Measurements from ENCODE around the gene GNAQ. TPM values are rescaled to one million over a fixed set of nuclear protein-coding genes. Genes with fewer than 3 reads are reported as not detected.

Gene GNAQ
- total RNA-seq, 2 donors from 2014 or later: 13.4 to 17.8 TPM

DNA sequence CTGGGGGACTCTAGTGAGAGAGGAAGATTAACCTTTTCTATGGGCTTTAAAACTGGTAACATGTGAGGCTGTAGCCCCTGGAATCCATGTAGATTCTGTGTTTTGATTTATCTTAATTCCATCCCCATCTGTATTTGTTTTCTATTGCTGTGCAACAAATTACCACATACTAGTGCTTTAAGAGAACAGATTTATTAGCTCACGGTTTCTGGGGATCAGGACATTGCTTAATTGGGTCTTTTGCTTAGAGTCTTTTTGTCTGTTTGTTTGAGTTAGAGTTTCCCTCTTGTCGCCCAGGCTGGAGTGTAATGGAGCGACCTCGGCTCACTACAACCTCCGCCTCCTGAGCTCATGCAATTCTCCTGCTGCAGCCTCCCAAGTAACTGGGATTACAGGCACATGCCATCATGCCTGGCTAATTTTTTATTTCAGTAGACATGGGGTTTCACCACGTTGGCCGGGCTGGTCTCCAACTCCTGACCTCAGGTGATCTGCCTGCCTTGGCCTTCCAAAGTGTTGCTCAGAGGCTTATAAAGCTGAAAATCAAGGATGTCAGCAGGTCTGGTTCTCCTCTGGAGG, 353.6 kb downstream of the GNAQ start:
- TF ChIP-seq, protein P1, sequence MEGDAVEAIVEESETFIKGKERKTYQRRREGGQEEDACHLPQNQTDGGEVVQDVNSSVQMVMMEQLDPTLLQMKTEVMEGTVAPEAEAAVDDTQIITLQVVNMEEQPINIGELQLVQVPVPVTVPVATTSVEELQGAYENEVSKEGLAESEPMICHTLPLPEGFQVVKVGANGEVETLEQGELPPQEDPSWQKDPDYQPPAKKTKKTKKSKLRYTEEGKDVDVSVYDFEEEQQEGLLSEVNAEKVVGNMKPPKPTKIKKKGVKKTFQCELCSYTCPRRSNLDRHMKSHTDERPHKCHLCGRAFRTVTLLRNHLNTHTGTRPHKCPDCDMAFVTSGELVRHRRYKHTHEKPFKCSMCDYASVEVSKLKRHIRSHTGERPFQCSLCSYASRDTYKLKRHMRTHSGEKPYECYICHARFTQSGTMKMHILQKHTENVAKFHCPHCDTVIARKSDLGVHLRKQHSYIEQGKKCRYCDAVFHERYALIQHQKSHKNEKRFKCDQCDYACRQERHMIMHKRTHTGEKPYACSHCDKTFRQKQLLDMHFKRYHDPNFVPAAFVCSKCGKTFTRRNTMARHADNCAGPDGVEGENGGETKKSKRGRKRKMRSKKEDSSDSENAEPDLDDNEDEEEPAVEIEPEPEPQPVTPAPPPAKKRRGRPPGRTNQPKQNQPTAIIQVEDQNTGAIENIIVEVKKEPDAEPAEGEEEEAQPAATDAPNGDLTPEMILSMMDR (IDR thresholded peaks at IDR 0.05): no peak
- no peak for DNase-seq (ENCODE audit: low spot score)
- H3K36me3 ChIP-seq: no peaks in the 10 kb centered on the region
- no peak overlapping the region for H3K4me3 ChIP-seq
- H3K9me3 ChIP-seq: no peaks in the 10 kb centered on the region
- no peaks in the 10 kb centered on the region for H3K27me3 ChIP-seq
- no peaks in the 10 kb centered on the region for H3K4me1 ChIP-seq
- no peak overlapping the region for H3K27ac ChIP-seq

DNA sequence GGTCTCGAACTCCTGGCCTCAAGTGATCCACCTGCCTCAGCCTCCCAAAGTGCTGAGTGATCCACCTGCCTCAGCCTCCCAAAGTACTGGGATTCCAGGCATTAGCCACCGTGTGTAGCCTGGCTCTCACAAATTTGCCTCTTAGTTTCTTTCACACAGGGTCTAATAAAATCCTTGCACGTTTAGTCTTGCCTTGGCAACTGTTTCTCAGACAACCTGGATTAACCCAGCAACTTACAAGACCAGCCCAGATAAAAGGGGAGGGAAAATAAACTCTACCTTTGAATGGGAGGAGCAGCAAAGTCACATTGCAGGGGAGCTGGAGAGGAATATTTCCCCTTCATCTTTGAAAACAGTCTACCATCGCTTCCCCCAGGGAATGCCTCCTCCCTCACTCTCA, 354.2 kb downstream of the GNAQ start:
- TF ChIP-seq, protein P1 (IDR thresholded peaks at IDR 0.05): no peak
- no peaks in the 10 kb centered on the region for H3K9me3 ChIP-seq
- H3K36me3 ChIP-seq: no peaks in the 10 kb centered on the region
- H3K4me1 ChIP-seq: no peaks in the 10 kb centered on the region
- no peak overlapping the region for H3K27ac ChIP-seq
- no peak for DNase-seq (ENCODE audit: low spot score)
- H3K27me3 ChIP-seq: no peaks in the 10 kb centered on the region
- no peak overlapping the region for H3K4me3 ChIP-seq

DNA sequence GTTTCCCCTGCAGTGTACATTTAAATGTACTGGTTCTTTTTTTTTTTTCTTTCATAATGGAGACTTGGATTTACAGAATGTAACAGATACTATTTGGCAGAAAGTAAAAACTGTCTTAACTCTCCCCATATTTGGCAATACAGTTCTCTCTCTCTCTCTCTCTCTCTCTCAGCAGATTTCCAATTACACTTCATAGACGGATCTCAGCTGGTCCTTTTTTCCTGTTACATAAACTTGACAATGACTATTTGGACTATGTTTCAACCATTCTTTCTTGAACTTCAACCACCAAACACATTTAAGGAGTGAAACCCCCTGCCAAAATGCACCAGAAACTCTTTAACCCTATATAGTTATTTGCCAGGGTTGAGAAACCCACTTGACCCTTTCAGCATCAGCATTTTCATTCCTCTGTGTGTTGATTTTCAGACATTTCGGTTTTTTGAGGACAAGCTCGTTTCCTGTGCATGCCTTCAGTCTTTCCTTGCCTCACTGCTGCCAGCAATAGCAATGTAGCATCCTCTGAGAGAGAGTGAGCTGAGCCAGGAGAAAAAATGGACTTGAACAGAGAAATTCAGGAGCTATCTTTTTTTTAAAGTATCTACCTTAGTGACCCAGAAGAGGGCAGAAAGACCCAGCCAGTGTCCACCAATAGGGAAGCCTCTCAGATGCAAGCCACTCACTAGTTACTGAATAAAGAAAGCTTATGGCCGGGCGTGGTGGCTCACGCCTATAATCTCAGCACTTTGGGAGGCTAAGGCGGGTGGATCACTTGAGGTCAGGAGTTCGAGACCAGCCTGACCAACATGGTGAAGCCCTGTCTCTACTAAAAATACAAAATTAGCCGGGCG, 357.4 kb downstream of the GNAQ start:
- no peak for DNase-seq (ENCODE audit: low spot score)

DNA sequence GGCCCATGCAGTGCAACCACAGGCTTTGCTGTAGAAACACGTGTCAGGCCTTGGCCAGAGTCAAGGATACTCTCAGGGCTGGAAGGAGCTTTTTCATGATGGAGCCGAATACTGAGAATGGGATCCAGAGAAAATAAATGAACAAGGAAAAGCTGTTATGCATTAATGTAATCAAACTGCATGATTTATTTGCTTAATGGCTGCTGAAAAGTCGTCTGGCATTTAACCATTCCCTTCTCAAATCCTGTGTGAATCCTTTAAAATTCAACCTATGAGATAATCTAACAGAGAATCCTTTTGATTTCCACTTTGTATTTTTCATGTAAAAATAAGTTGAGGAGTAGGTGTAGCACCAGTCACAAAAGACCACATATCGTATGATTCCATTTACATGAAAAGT, 359.4 kb downstream of the GNAQ start:
- TF ChIP-seq, protein P1 (IDR thresholded peaks at IDR 0.05): no peak
- Histone ChIP-seq H3K9me3 (no peaks in the 10 kb centered on the region), H3K27me3 (no peaks in the 10 kb centered on the region), H3K36me3 (no peaks in the 10 kb centered on the region), H3K4me1 (no peaks in the 10 kb centered on the region), H3K27ac (no peak overlapping the region), H3K4me3 (no peak overlapping the region)
- no peak for DNase-seq (ENCODE audit: low spot score)

More for the DNA sequence above, 357.4 kb downstream of the GNAQ start:
- H3K9me3 ChIP-seq: no peaks in the 10 kb centered on the region
- H3K36me3 ChIP-seq: no peaks in the 10 kb centered on the region
- peak overlapping the region in 1 of 2 donors; percentile 43 for H3K27ac ChIP-seq
- TF ChIP-seq, protein P1 (IDR thresholded peaks at IDR 0.05): no peak
- H3K4me3 ChIP-seq: no peak overlapping the region
- no peaks in the 10 kb centered on the region for H3K27me3 ChIP-seq
- H3K4me1 ChIP-seq: no peaks in the 10 kb centered on the region

DNA sequence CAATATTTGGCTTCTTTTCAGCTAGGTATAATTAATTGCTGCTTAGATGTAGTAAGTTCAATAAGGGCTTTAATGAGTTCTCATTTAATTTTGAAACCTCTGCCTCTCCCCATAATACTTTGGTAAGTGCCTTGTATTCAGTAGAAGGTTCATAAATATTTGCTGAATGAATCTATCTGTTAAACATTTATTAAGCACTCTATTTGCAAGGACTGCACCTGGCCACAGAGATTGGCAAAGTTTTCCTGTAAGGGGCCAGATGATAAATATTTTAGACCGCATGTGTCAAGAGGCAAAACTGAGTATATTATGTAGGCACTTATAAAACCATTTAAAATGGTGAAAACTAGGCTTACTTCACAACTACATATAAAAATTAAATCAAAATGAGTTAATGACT, 364.5 kb downstream of the GNAQ start:
- no peak for DNase-seq (ENCODE audit: low spot score)
- Histone ChIP-seq H3K4me1 (peaks cover 0 to 8% of the 10 kb centered on the region in 2 donors), H3K27me3 (no peaks in the 10 kb centered on the region)

More for the DNA sequence above, 364.5 kb downstream of the GNAQ start:
- H3K27ac ChIP-seq: no peak overlapping the region
- no peak overlapping the region for H3K4me3 ChIP-seq
- TF ChIP-seq, protein P1 (IDR thresholded peaks at IDR 0.05): no peak
- H3K36me3 ChIP-seq: no peaks in the 10 kb centered on the region
- no peaks in the 10 kb centered on the region for H3K9me3 ChIP-seq

Other genes starting within 250 kb of the GNAQ start
- 1 to 10 TPM; 2.4 to 4.2 TPM for gene CEP78, start 204.3 kb upstream of the GNAQ start, total RNA-seq